Loucy (cell line): ENCODE measurements around the gene TOLLIP.

Experiments used
- H2AFZ ChIP-seq: fragments of 200-600 bp; sonication (generic); 2 replicates; pipeline ENCODE4 v1.6.0; 2016; ENCODE audit warnings: antibody characterized with exemption, mild to moderate bottlenecking, low read length, moderate library complexity
- H3F3A ChIP-seq: fragments of 200-600 bp; 2 replicates; pipeline ENCODE4 v1.6.0; 2016; ENCODE audit warnings: antibody characterized with exemption, low read depth, mild to moderate bottlenecking
- H3K27me3 ChIP-seq: fragments of 200-600 bp; sonication (generic); 2 replicates; pipeline ENCODE4 v1.6.1; 2014; ENCODE audit warnings: low read length, mild to moderate bottlenecking; ENCODE audit not compliant: insufficient read depth, poor library complexity, severe bottlenecking
- H3K36me3 ChIP-seq: fragments of 200-600 bp; sonication (generic); 2 replicates; pipeline ENCODE4 v1.6.1; 2016; ENCODE audit warnings: low read length; ENCODE audit not compliant: insufficient read depth
- H3K4me1 ChIP-seq: fragments of 200-600 bp; sonication (generic); 2 replicates; pipeline ENCODE4 v1.5.1; 2014; ENCODE audit warnings: low read length, mild to moderate bottlenecking; ENCODE audit not compliant: insufficient read depth, poor library complexity, severe bottlenecking
- H3K4me2 ChIP-seq: fragments of 200-600 bp; sonication (generic); 2 replicates; pipeline ENCODE4 v1.6.0; 2014; ENCODE audit warnings: antibody characterized with exemption, low read length, low read depth, mild to moderate bottlenecking; ENCODE audit not compliant: poor library complexity, severe bottlenecking
- H3K4me3 ChIP-seq: fragments of 200-600 bp; sonication (generic); 2 replicates; pipeline ENCODE4 v1.5.1; 2014; ENCODE audit warnings: low read length, mild to moderate bottlenecking, mixed read lengths; ENCODE audit not compliant: poor library complexity, severe bottlenecking
- H3K79me2 ChIP-seq: fragments of 200-600 bp; sonication (generic); 2 replicates; pipeline ENCODE4 v1.6.1; 2014; ENCODE audit warnings: low read length; ENCODE audit not compliant: insufficient read depth
- H3K9ac ChIP-seq: fragments of 200-600 bp; sonication (generic); 2 replicates; pipeline ENCODE4 v1.6.0; 2014; ENCODE audit warnings: mild to moderate bottlenecking, low read depth, low read length, moderate library complexity; ENCODE audit not compliant: poor library complexity, severe bottlenecking
- H3K9me2 ChIP-seq: fragments of 200-600 bp; sonication (generic); replicated peaks from 2 replicates; pipeline ENCODE4 v1.6.1; 2016; ENCODE audit warnings: low read depth, low read length, mixed read lengths
- H3K9me3 ChIP-seq: fragments of 200-600 bp; sonication (generic); 2 replicates; pipeline ENCODE4 v1.6.1; 2014; ENCODE audit warnings: mild to moderate bottlenecking, antibody characterized with exemption, low read length, low read depth; ENCODE audit not compliant: insufficient read depth
- H4K20me1 ChIP-seq: fragments of 200-600 bp; sonication (generic); 2 replicates; pipeline ENCODE4 v1.6.0; 2014; ENCODE audit warnings: antibody characterized with exemption, low read length, mild to moderate bottlenecking; ENCODE audit not compliant: insufficient read depth, poor library complexity, severe bottlenecking
- EZH2phosphoT487 ChIP-seq: fragments of 200-600 bp; IDR thresholded peaks from 2 replicates; pipeline ENCODE4 v1.6.1; 2018; ENCODE audit warnings: antibody characterized with exemption, mild to moderate bottlenecking, moderate library complexity, borderline replicate concordance
- TF ChIP-seq, protein P1 (sequence below): fragments of 200-600 bp; sonication (generic); conservative IDR thresholded peaks from 2 replicates; pipeline ENCODE4 v1.5.1; 2014; ENCODE audit warnings: mild to moderate bottlenecking, antibody characterized with exemption, low read length

The TOLLIP gene

DNA sequence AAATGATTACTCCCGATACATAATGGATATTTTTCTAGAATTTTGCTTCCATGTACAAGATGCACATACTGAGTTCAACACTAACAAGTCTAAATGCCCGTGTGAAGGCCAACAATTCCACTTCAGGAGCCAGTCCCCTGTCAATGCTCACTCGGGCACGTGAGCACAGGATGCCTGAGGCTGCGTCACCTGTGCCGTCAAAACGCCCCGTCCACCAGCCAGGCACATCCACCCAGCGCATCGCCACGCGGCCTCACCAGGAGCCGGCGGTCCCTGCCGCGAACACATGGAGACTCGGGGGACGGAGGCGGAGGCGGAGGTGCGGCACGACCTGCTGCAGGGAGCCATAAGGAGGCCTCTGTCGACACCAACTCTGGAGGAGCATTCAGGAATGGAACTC is 9.8 kb downstream of the TOLLIP start:
- Histone ChIP-seq H3K27me3 (no peaks in the 10 kb centered on the region), H2AFZ (no peak overlapping the region), H3K9me2 (no peaks in the 10 kb centered on the region), H4K20me1 (peaks cover 17% of the 10 kb centered on the region), H3K4me1 (no peaks in the 10 kb centered on the region), H3K79me2 (peaks cover 76% of the 10 kb centered on the region), H3K36me3 (no peaks in the 10 kb centered on the region; the same call in 1 of the 2 replicates), H3K4me2 (no peak overlapping the region), H3K4me3 (no peak overlapping the region), H3K9me3 (no peaks in the 10 kb centered on the region), H3F3A (no peaks in the 10 kb centered on the region), H3K9ac (no peak overlapping the region)
- no peak for TF ChIP-seq EZH2phosphoT487
- TF ChIP-seq, protein P1, sequence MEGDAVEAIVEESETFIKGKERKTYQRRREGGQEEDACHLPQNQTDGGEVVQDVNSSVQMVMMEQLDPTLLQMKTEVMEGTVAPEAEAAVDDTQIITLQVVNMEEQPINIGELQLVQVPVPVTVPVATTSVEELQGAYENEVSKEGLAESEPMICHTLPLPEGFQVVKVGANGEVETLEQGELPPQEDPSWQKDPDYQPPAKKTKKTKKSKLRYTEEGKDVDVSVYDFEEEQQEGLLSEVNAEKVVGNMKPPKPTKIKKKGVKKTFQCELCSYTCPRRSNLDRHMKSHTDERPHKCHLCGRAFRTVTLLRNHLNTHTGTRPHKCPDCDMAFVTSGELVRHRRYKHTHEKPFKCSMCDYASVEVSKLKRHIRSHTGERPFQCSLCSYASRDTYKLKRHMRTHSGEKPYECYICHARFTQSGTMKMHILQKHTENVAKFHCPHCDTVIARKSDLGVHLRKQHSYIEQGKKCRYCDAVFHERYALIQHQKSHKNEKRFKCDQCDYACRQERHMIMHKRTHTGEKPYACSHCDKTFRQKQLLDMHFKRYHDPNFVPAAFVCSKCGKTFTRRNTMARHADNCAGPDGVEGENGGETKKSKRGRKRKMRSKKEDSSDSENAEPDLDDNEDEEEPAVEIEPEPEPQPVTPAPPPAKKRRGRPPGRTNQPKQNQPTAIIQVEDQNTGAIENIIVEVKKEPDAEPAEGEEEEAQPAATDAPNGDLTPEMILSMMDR: no peak

DNA sequence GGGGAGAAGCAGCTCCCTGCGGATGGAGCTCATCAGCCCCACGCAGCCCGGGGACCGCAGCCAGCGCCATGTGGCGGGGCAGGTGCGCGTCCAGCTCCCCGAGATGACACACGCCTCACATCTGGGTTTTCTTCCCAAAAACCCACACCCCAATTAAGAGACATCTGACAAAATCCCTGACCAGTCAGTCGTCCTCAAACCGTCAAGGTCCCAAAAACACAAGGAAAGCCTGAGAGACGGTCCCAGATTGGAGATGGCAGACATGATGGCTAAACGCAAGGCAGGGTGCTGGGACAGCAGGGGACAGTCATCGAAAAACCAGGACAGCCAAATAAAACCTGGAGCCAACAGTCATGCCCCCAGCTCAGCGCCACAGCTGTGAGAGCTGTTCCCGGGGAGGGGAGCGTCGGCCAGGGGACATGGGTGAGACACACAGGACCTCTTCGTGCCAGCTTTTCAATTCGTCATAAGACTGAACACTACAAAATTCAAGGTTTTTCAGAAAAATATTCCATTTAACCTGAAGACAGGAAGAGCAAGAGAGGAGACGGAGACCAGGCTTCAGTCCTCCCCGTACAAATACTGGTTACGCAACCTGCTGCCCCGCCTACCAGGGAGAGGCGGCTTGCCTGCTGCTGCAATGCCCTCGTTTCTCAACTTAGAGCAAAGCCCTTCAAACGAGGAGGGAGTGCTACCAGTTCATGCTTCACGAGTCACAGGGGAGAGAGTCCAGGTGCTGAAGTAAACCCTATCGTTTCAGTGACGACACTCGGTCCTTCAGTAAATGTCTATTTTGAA is 10.5 kb downstream of the TOLLIP start:
- Histone ChIP-seq H3K9ac (no peak overlapping the region), H4K20me1 (peaks cover 11% of the 10 kb centered on the region), H3K4me2 (no peak overlapping the region), H3K27me3 (no peaks in the 10 kb centered on the region), H3K9me2 (no peaks in the 10 kb centered on the region), H2AFZ (no peak overlapping the region), H3K4me3 (no peak overlapping the region), H3K36me3 (peaks cover 1% of the 10 kb centered on the region; the same call in 1 of the 2 replicates), H3K79me2 (peaks cover 70% of the 10 kb centered on the region), H3F3A (no peaks in the 10 kb centered on the region), H3K9me3 (no peaks in the 10 kb centered on the region), H3K4me1 (no peaks in the 10 kb centered on the region)
- TF ChIP-seq, protein P1: no peak
- no peak for TF ChIP-seq EZH2phosphoT487

DNA sequence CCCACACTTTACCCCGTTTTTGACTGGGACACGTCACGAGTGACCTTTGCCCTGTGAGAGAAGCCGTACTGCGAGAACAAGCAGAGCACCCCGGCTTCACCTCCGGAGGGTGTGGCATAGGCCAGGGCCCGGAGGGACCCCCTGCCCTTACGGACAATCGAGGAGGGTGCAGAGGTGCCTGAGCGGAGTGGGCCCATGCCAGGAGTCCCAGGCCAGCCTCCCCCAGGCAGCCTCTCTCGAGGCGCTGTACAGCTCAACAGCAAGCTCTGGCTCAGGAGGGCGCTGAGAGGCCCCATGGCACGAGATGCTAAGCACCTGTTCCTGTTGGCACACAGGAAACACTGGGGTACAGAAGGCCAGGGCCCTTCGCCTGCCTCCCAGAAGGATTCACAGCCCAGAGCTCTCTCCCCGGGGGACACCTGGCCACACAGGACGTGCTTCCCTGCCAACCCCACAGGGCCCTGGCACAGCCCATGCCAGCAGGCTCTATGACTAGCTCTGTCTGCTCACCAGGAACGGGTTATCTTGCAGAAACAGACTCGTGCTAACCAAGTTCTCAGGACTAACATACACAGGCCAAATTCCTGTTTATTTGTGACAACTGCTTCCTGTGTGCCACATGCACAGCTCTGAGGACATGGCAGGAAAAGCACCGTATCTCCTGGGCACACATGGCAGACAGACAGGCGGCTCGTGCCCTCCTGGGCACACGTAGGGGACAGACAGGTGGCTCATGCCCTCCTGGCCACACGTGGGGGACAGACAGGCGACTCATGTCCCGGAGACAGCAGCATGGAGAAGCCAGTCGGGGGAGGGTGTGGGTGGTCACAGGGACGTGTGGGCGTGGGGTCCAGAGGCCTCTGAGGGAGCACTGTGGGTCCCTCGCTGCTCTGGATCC is 11.6 kb downstream of the TOLLIP start:
- no peaks in the 10 kb centered on the region for H3F3A ChIP-seq
- TF ChIP-seq, protein P1: no peak
- TF ChIP-seq EZH2phosphoT487: no peak
- no peaks in the 10 kb centered on the region for H3K9me3 ChIP-seq
- peaks cover 61% of the 10 kb centered on the region for H3K79me2 ChIP-seq
- no peaks in the 10 kb centered on the region for H3K4me1 ChIP-seq
- H3K27me3 ChIP-seq: no peaks in the 10 kb centered on the region
- no peak overlapping the region for H3K9ac ChIP-seq
- no peak overlapping the region for H3K4me3 ChIP-seq
- H3K4me2 ChIP-seq: no peak overlapping the region
- peaks cover 4% of the 10 kb centered on the region; the same call in 1 of the 2 replicates for H3K36me3 ChIP-seq
- H3K9me2 ChIP-seq: no peaks in the 10 kb centered on the region
- H2AFZ ChIP-seq: no peak overlapping the region
- peaks cover 8% of the 10 kb centered on the region for H4K20me1 ChIP-seq
